Measurements from ENCODE around the gene IGDCC3. TPM values are rescaled to one million over a fixed set of nuclear protein-coding genes. Genes with fewer than 3 reads are reported as not detected.

The IGDCC3 gene
- total RNA-seq, 6 experiments from 2014 or later, result not detected

GRCh38 chr15:65278480-65278879 is 99.3 kb downstream of the IGDCC3 start:
- H3K9me3 Mint-ChIP-seq, result no peaks in the 10 kb centered on the region
- H3K36me3 Mint-ChIP-seq (ENCODE audit: low read depth), result no peaks in the 10 kb centered on the region
- no peaks in the 10 kb centered on the region; the same call in none of the 2 replicates for H3K27me3 Mint-ChIP-seq (ENCODE audit: insufficient read depth)
- DNase-seq, result no peak
- H3K4me3 Mint-ChIP-seq, result no peak overlapping the region
- no peak overlapping the region for H3K27ac Mint-ChIP-seq
- TF ChIP-seq CTCF (IDR thresholded peaks at IDR 0.05), result no peak
- H3K4me1 Mint-ChIP-seq (ENCODE audit: low read depth), result peaks cover 14% of the 10 kb centered on the region

Other genes with a start within 250 kb of the IGDCC3 start
- 10 to 100 TPM; 18.5 to 32.1 (median 22.8) TPM for gene PDCD7, start 244.2 kb downstream of the IGDCC3 start, total RNA-seq (2021; fragmentation: NEBNext Ultra II Directional; extraction: Animal tissue kit (Norgen Biotek cat#: 25700))
- 10 to 100 TPM; 35.1 to 42.0 (median 39.4) TPM for gene CLPX, start 192.7 kb downstream of the IGDCC3 start, total RNA-seq (2021; fragmentation: NEBNext Ultra II Directional; extraction: Animal tissue kit (Norgen Biotek cat#: 25700))
- under 1 TPM in 1 of 6 experiments, not detected in 5; 0.05 TPM for gene CILP, start 166.5 kb downstream of the IGDCC3 start, total RNA-seq (2021; fragmentation: NEBNext Ultra II Directional; extraction: Animal tissue kit (Norgen Biotek cat#: 25700))
- gene PARP16, start 91.1 kb downstream of the IGDCC3 start, total RNA-seq (2021; fragmentation: NEBNext Ultra II Directional; extraction: Animal tissue kit (Norgen Biotek cat#: 25700)), result 1 to 10 TPM; 4.1 to 5.1 (median 4.4) TPM
- gene RNU5A-1, start 82.0 kb downstream of the IGDCC3 start, total RNA-seq (2021; fragmentation: NEBNext Ultra II Directional; extraction: Animal tissue kit (Norgen Biotek cat#: 25700)), result not detected
- 10 to 100 TPM in 2 of 6 experiments, 1 to 10 TPM in 1, not detected in 3; 8.6 to 18.0 (median 10.5) TPM for gene RNU5B-1, start 73.3 kb downstream of the IGDCC3 start, total RNA-seq (2021; fragmentation: NEBNext Ultra II Directional; extraction: Animal tissue kit (Norgen Biotek cat#: 25700))
- gene IGDCC4, start 44.9 kb upstream of the IGDCC3 start, total RNA-seq (2021; fragmentation: NEBNext Ultra II Directional; extraction: Animal tissue kit (Norgen Biotek cat#: 25700)), result under 1 TPM; 0.07 to 0.72 (median 0.55) TPM
- gene DPP8, start 139.7 kb upstream of the IGDCC3 start, total RNA-seq (2021; fragmentation: NEBNext Ultra II Directional; extraction: Animal tissue kit (Norgen Biotek cat#: 25700)), result 10 to 100 TPM; 24.9 to 34.9 (median 30.9) TPM
- gene HACD3, start 152.5 kb upstream of the IGDCC3 start, total RNA-seq (2021; fragmentation: NEBNext Ultra II Directional; extraction: Animal tissue kit (Norgen Biotek cat#: 25700)), result 10 to 100 TPM; 58.7 to 71.1 (median 65.7) TPM
- gene INTS14, start 233.1 kb upstream of the IGDCC3 start, total RNA-seq (2021; fragmentation: NEBNext Ultra II Directional; extraction: Animal tissue kit (Norgen Biotek cat#: 25700)), result 10 to 100 TPM; 27.8 to 35.0 (median 31.0) TPM
- gene SLC24A1, start 243.9 kb upstream of the IGDCC3 start, total RNA-seq (2021; fragmentation: NEBNext Ultra II Directional; extraction: Animal tissue kit (Norgen Biotek cat#: 25700)), result 10 to 100 TPM in 4 of 6 experiments, 1 to 10 TPM in 2; 7.4 to 14.6 (median 11.7) TPM

Measured in HFFc6 (cell line).